ENCODE data around the gene CRABP1. TPM values are rescaled to one million over a fixed set of nuclear protein-coding genes. Genes with fewer than 3 reads are reported as not detected.
A peak's percentile ranks its signal among the peaks of the same experiment; 100 is the strongest.

Gene CRABP1
- total RNA-seq, 4 donors from 2014 or later: 19.6 to 211 (median 105) TPM

DNA sequence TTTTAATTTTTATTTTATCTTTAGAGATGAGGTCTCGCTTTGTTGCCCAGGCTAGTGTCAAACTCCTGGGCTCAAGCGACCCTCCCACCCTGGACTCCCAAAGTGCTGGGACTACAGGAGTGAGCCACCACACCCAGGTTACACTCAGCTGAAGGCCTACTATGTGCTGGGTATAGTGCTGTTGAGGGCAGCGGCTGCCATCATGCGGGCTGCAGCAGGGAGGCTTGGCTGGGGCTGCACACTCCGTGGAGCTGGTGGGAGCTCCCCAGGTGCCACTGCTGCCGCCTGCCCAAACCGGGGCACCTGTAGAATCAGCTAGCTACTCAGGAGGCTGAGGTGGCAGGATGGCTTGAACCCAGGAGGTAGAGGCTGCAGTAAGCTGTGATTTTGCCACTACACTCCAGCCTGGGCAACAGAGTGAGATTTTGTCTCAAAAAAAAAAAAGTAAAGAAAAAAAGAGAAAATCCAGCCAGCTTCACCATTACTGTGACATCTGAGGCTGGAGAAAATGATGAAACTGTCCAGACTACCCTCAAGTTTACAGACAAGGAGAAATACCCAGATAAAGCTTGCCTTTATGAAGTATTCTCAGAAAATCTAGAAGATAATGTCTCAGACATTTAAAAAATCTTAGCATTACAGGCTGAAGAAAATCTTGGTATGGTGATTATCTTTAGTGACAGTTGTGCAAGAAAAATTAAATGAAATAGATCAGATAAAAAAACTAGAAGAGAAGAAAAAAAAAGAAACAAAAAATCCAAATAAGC is 42.1 kb downstream of the CRABP1 start:
- WGBS, 2 donors: 83 to 93% methylated on average over 6 to 7 of the region's 7 CpGs
- no peak for DNase-seq
- Histone ChIP-seq H3K27ac (no peak overlapping the region), H3K4me1 (peaks cover 0 to under 1% of the 10 kb centered on the region in 2 donors), H3K36me3 (no peaks in the 10 kb centered on the region), H3K27me3 (no peaks in the 10 kb centered on the region), H3K9me3 (no peaks in the 10 kb centered on the region), H3K4me3 (replicated peaks in 1 of 3) (no peak overlapping the region)
- intact Hi-C loops (cut with DNase I): no loop called here
- TF ChIP-seq, protein P1, sequence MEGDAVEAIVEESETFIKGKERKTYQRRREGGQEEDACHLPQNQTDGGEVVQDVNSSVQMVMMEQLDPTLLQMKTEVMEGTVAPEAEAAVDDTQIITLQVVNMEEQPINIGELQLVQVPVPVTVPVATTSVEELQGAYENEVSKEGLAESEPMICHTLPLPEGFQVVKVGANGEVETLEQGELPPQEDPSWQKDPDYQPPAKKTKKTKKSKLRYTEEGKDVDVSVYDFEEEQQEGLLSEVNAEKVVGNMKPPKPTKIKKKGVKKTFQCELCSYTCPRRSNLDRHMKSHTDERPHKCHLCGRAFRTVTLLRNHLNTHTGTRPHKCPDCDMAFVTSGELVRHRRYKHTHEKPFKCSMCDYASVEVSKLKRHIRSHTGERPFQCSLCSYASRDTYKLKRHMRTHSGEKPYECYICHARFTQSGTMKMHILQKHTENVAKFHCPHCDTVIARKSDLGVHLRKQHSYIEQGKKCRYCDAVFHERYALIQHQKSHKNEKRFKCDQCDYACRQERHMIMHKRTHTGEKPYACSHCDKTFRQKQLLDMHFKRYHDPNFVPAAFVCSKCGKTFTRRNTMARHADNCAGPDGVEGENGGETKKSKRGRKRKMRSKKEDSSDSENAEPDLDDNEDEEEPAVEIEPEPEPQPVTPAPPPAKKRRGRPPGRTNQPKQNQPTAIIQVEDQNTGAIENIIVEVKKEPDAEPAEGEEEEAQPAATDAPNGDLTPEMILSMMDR (IDR thresholded peaks at IDR 0.05): no peak
- TF ChIP-seq POLR2A (IDR thresholded peaks at IDR 0.05): no peak

DNA sequence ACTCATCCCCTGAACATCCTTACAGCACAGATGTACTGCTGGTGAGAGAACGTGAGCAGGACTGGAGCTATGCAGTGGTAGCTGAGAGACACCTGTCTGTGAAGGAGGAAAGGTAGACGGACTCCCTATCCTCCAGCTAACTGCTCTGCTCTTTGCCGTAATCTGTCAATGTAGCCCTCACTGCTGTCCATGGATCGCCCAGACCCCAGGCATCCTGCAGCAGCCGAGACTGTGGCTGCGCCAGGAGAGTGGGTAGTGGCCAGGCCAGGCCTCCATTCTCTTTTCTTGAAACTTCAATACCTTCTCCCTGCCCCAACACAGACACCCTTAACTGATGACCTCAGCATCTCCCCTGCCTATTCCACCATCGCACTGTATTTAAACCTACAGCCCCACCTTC is 44.5 kb downstream of the CRABP1 start:
- 93 to 96% methylated on average over 7 of the region's 7 CpGs for WGBS, 2 donors

DNA sequence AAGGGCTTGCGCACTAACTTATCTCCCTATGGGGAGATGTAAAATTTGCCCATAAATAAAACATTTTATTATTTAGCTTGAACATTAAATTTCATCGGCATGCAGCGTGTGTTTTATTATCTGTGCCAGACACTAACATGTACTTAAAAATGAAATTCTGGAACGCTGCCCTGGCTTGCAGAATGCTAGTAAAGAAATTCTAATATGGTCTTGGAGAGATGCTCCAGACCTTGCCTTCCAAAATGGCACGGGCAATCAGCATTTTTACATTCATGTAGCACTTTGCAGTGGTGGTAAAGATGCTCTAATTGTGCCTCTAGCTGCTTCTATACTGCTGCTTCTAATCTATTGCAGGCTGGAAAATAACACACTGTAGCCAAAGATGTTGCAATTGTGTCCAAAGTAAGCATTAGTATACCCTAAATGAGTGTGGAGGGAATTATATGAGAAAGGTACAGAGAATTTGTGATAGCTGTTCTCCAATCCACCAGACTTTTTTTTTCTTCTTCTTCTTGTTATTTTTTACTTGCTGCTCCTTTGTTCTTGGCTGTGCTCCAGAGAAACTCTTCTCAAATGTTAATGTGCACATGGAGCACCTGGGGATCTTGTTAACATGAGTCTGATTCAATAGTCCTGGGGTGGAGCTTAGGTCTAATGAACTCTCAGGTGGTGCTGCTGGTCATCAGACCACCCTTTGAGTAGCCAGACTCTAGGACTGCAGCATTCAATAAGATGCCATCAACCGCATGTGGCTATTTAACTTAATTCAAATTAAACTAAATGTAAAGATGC is 47.3 kb downstream of the CRABP1 start:
- H3K36me3 ChIP-seq: no peaks in the 10 kb centered on the region
- H3K9me3 ChIP-seq: no peaks in the 10 kb centered on the region
- whole genome bisulfite sequencing, 2 donors: 63 to 67% methylated on average over 6 of the region's 6 CpGs
- peak; percentile 23 to 30 for DNase-seq
- intact Hi-C loops (cut with DNase I): no loop called here
- H3K4me3 ChIP-seq (replicated peaks in 1 of 3): no peak overlapping the region
- TF ChIP-seq, protein P1 (IDR thresholded peaks at IDR 0.05): no peak
- TF ChIP-seq POLR2A (IDR thresholded peaks at IDR 0.05): no peak
- no peak overlapping the region for H3K27ac ChIP-seq
- no peaks in the 10 kb centered on the region for H3K27me3 ChIP-seq
- H3K4me1 ChIP-seq: peaks cover 0 to 7% of the 10 kb centered on the region in 2 donors

More for the DNA sequence above, 44.5 kb downstream of the CRABP1 start:
- Histone ChIP-seq H3K27ac (no peak overlapping the region), H3K4me1 (peaks cover 0 to 7% of the 10 kb centered on the region in 2 donors), H3K9me3 (no peaks in the 10 kb centered on the region), H3K4me3 (replicated peaks in 1 of 3) (no peak overlapping the region), H3K27me3 (no peaks in the 10 kb centered on the region), H3K36me3 (no peaks in the 10 kb centered on the region)
- TF ChIP-seq, protein P1 (IDR thresholded peaks at IDR 0.05): no peak
- TF ChIP-seq POLR2A (IDR thresholded peaks at IDR 0.05): no peak
- no peak for DNase-seq
- intact Hi-C loops (cut with DNase I): no loop called here

DNA sequence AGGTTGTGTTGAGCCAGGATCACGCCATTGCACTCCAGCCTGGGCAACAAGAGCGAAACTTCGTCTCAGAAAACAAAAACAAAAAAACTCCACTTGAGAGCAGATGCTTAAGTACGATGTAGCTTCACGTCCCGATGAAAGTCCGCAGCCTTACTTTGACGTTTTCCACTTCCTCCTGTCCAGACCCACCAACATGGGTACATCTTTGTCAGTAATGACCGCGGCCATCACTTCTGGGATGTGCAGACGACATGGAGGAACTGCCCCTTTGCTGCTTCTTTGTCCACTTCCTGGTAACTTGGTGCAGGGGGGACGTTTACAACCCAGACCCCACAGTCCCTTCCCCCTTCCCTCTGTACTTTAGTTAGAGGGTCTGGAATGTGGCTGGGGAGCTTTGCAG is 48.7 kb downstream of the CRABP1 start:
- Histone ChIP-seq H3K27me3 (no peaks in the 10 kb centered on the region), H3K4me3 (replicated peaks in 1 of 3) (no peak overlapping the region), H3K9me3 (no peaks in the 10 kb centered on the region), H3K36me3 (no peaks in the 10 kb centered on the region), H3K4me1 (peaks cover 0 to 7% of the 10 kb centered on the region in 2 donors), H3K27ac (no peak overlapping the region)
- WGBS, 2 donors: 72% methylated on average over 12 of the region's 12 CpGs
- no peak for DNase-seq
- intact Hi-C loops (cut with DNase I): no loop called here
- TF ChIP-seq POLR2A (IDR thresholded peaks at IDR 0.05): no peak
- TF ChIP-seq, protein P1 (IDR thresholded peaks at IDR 0.05): no peak

DNA sequence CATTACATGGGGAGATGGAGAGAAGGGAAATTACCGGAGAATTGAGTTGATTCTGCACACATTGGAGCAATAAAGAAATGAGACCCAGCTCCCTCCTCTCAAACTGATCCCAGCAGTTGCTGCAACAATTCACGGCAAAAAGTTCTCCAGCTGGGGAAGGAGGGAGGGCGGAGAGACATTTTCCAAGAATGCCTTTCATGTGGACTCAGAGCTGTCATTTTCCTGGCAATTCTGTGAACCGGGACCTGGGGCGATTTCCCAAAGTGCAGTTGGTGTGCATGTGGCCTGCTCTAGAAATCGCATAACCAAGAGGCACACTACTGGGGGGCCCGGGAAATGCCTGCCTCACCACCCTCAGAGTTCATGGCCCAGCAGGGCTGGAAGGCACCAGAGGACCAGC is 49.2 kb downstream of the CRABP1 start:
- intact Hi-C loops (cut with DNase I): no loop called here
- Histone ChIP-seq H3K36me3 (no peaks in the 10 kb centered on the region), H3K4me1 (peaks cover 0 to 7% of the 10 kb centered on the region in 2 donors), H3K4me3 (replicated peaks in 1 of 3) (no peak overlapping the region), H3K27ac (no peak overlapping the region), H3K9me3 (no peaks in the 10 kb centered on the region), H3K27me3 (no peaks in the 10 kb centered on the region)
- TF ChIP-seq, protein P1 (IDR thresholded peaks at IDR 0.05): no peak
- no peak for TF ChIP-seq POLR2A (IDR thresholded peaks at IDR 0.05)
- DNase-seq: no peak
- 40 to 58% methylated on average over 7 of the region's 7 CpGs for WGBS, 2 donors

Data from thyroid gland (tissue), 4 donors.